GM19238 (cell line): Measurements from ENCODE around the gene TIMM10.
A peak's percentile ranks its signal among the peaks of the same experiment; 100 is the strongest.

Experiments
- DNase-seq: peaks from one replicate; pipeline ENCODE4 v3.0.0; 2011; ENCODE audit warnings: low spot score; ENCODE audit not compliant: insufficient read length

TIMM10 gene

GRCh38 chr11:57530596-57531507 lies at the start of gene TIMM10:
TIMM10 (minus strand) TSS chr11:57530754; CDS start chr11:57530189, 565 bp downstream.
- peak; percentile 92 for DNase-seq

GRCh38 chr11:57574061-57574460 lies 43.5 kb upstream of the TIMM10 start:
- no peak for DNase-seq

- no peak for DNase-seq
Measured at GRCh38 chr11:57571606-57572005, 41.1 kb upstream of the TIMM10 start.

- DNase-seq, result no peak
Measured at GRCh38 chr11:57568330-57568766, 37.8 kb upstream of the TIMM10 start.

- DNase-seq, result peak; percentile 71
Measured at GRCh38 chr11:57567515-57568329, 37.2 kb upstream of the TIMM10 start, which contains the start of gene UBE2L6. UBE2L6 (minus strand) TSS chr11:57567672; CDS start chr11:57567611, 61 bp downstream.

GRCh38 chr11:57566905-57567514 lies 36.5 kb upstream of the TIMM10 start:
- DNase-seq, result no peak

GRCh38 chr11:57566005-57566904 lies 35.7 kb upstream of the TIMM10 start:
- peak; percentile 47 for DNase-seq

- no peak for DNase-seq
Measured at GRCh38 chr11:57562596-57562995, 32.0 kb upstream of the TIMM10 start.

GRCh38 chr11:57560146-57560545 lies 29.6 kb upstream of the TIMM10 start:
- DNase-seq, result no peak

- no peak for DNase-seq
Measured at GRCh38 chr11:57556041-57556440, 25.5 kb upstream of the TIMM10 start.

- no peak for DNase-seq
Measured at GRCh38 chr11:57555393-57555792, 24.8 kb upstream of the TIMM10 start.

- DNase-seq, result no peak
Measured at GRCh38 chr11:57552479-57552878, 21.9 kb upstream of the TIMM10 start.

- DNase-seq, result no peak
Measured at GRCh38 chr11:57551941-57552340, 21.4 kb upstream of the TIMM10 start.

- no peak for DNase-seq
Measured at GRCh38 chr11:57549983-57550382, 19.4 kb upstream of the TIMM10 start.

GRCh38 chr11:57547854-57548377 lies 17.4 kb upstream of the TIMM10 start:
- peak; percentile 63 for DNase-seq

GRCh38 chr11:57546869-57547475 lies 16.4 kb upstream of the TIMM10 start:
- DNase-seq, result peak; percentile 49

- DNase-seq, result no peak
Measured at GRCh38 chr11:57546451-57546850, 15.9 kb upstream of the TIMM10 start.

GRCh38 chr11:57545883-57546282 lies 15.3 kb upstream of the TIMM10 start:
- no peak for DNase-seq

- DNase-seq, result no peak
Measured at GRCh38 chr11:57544566-57544965, 14.0 kb upstream of the TIMM10 start.

GRCh38 chr11:57543593-57543992 lies 13.0 kb upstream of the TIMM10 start:
- no peak for DNase-seq
